Suprapubic skin (tissue), 4 donors: ENCODE measurements around the gene NARS2.

Source experiments
- POLR2A ChIP-seq, 2 donors: fragments of 450-650 bp; IDR thresholded peaks; one replicate each; pipeline ENCODE4 v1.6.1; 2017; ENCODE audit warnings: antibody characterized with exemption in 2 of 2, mild to moderate bottlenecking in 2 of 2, moderate library complexity in 2 of 2
- POLR2AphosphoS5 ChIP-seq, 3 donors: sonication (generic); formaldehyde crosslinking; IDR thresholded peaks; one replicate each; pipeline ENCODE4 v1.6.1; 2017; ENCODE audit warnings: antibody characterized with exemption in 3 of 3
- TF ChIP-seq, protein P1 (sequence below), 2 donors: fragments of 200-600 bp in 1 of 2; fragments of 450-650 bp in 1 of 2; sonication (generic) in 1 of 2; IDR thresholded peaks; one replicate each; pipeline ENCODE4 v1.5.1; 2016 to 2019; ENCODE audit warnings: antibody characterized with exemption in 2 of 2, mild to moderate bottlenecking in 1 of 2, moderate library complexity in 1 of 2

DNA sequence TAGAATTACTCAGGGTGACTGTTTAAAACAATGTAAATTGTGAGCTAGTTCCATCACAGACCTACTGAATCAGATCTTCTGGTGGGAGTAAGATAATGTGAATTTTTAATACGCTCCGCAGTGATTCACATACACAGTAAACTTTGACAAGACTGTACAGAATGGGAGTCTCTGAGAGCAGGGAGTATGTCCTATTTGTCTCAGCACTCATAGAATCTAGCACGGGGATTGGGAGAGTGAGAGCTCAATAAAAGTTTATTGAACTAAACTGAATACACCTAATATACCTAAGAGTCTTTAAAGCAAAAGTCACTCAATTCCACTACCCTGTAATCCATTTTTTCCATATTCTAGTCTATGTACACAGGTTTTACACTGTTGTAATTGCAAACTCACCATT, 145.9 kb downstream of the NARS2 start:
- no peak for TF ChIP-seq POLR2A (IDR thresholded peaks at IDR 0.05)
- TF ChIP-seq, protein P1, sequence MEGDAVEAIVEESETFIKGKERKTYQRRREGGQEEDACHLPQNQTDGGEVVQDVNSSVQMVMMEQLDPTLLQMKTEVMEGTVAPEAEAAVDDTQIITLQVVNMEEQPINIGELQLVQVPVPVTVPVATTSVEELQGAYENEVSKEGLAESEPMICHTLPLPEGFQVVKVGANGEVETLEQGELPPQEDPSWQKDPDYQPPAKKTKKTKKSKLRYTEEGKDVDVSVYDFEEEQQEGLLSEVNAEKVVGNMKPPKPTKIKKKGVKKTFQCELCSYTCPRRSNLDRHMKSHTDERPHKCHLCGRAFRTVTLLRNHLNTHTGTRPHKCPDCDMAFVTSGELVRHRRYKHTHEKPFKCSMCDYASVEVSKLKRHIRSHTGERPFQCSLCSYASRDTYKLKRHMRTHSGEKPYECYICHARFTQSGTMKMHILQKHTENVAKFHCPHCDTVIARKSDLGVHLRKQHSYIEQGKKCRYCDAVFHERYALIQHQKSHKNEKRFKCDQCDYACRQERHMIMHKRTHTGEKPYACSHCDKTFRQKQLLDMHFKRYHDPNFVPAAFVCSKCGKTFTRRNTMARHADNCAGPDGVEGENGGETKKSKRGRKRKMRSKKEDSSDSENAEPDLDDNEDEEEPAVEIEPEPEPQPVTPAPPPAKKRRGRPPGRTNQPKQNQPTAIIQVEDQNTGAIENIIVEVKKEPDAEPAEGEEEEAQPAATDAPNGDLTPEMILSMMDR (IDR thresholded peaks at IDR 0.05) = no peak
- no peak for TF ChIP-seq POLR2AphosphoS5 (IDR thresholded peaks at IDR 0.05)
